ENCODE results near the gene PRSS2. TPM values are rescaled to one million over a fixed set of nuclear protein-coding genes. Genes with fewer than 3 reads are reported as not detected.
A peak's percentile ranks its signal among the peaks of the same experiment; 100 is the strongest.

PRSS2 gene
- total and polyA plus RNA-seq, 7 experiments from 2014 or later: not detected

- Mint-ChIP-seq H3K9me3 (peaks cover 0 to 7% (median 0%) of the 10 kb centered on the region in 11 donors), H3K36me3 (peaks cover under 1 to 29% (median 10%) of the 10 kb centered on the region in 5 donors), H3K27me3 (peaks cover 0 to 3% (median 0%) of the 10 kb centered on the region in 5 donors), H3K4me3 (peak overlapping the region; percentile 83 to 100 (median 91)), H3K27ac (peak overlapping the region; percentile 99 to 100 (median 100)), H3K4me1 (peaks cover 72 to 100% (median 97%) of the 10 kb centered on the region in 7 donors)
- H3K27ac ChIP-seq (ENCODE audit: low read depth, low read length): peak overlapping the region; percentile 98
- no peaks in the 10 kb centered on the region for H3K27me3 ChIP-seq (ENCODE audit: control insufficient read depth in 2 of 2, insufficient read depth in 2 of 2, low read length in 2 of 2)
- H3K4me1 ChIP-seq (ENCODE audit: control insufficient read depth in 2 of 2, insufficient read depth in 2 of 2, low read length in 2 of 2): peaks cover 75 to 96% of the 10 kb centered on the region in 2 donors
- H3K36me3 ChIP-seq (ENCODE audit: control insufficient read depth in 2 of 3, insufficient read depth in 3 of 3, low read length in 3 of 3): peaks cover 0 to 5% (median 3%) of the 10 kb centered on the region in 3 experiments
- ATAC-seq (peak; percentile 57), DNase-seq (no peak)
- ChIA-PET POLR2A (interaction anchor here (0.6 to 33.1 kb wide), 73 partner anchors 1 to 596 kb away, joined by 3 to 5102 read pairs (median 6); partner anchors contain the start of genes CASP2, EPHB6 and GSTK1), CTCF (interaction anchor here (0.6 to 9.0 kb wide), 12 partner anchors 10 to 500 kb away, joined by 3 to 314 read pairs (median 4); no protein-coding TSS in a partner anchor)
- peak overlapping the region; percentile 38 for H3K4me3 ChIP-seq (ENCODE audit: low read length)
- intact Hi-C loops (cut with micrococcal nuclease): loop anchor here (1.0 to 10.0 kb wide), 9 partner anchors 10 to 1254 kb away; partner anchors contain the start of genes ZYX (in 2 of the 2), AGK (in 1 of the 2), CASP2 (in 1 of the 2) and EPHA1 (in 1 of the 2)
- no peaks in the 10 kb centered on the region for H3K9me3 ChIP-seq (ENCODE audit: control insufficient read depth in 2 of 3, low read length in 3 of 3)
Observed at GRCh38 chr7:142808461-142808801, 37.7 kb downstream of the PRSS2 start.

GRCh38 chr7:142808802-142809583, 38.2 kb downstream of the PRSS2 start:
- Mint-ChIP-seq H3K27me3 (peaks cover 0 to 3% (median 0%) of the 10 kb centered on the region in 5 donors), H3K4me1 (peaks cover 69 to 100% (median 97%) of the 10 kb centered on the region in 7 donors), H3K4me3 (peak overlapping the region; percentile 83 to 100 (median 91)), H3K27ac (peak overlapping the region; percentile 99 to 100 (median 100)), H3K9me3 (peaks cover 0 to 7% (median 0%) of the 10 kb centered on the region in 11 donors), H3K36me3 (peaks cover 0 to 23% (median 6%) of the 10 kb centered on the region in 5 donors)
- ATAC-seq (peak; percentile 88), DNase-seq (peak; percentile 65 to 99 (median 99))
- intact Hi-C loops (cut with micrococcal nuclease): loop anchor here (1.0 to 10.0 kb wide), 16 partner anchors 11 to 1254 kb away; partner anchors contain the start of genes ZYX (in 2 of the 2), AGK (in 1 of the 2), CASP2 (in 1 of the 2) and EPHA1 (in 1 of the 2)
- Histone ChIP-seq H3K4me1 (ENCODE audit: control insufficient read depth in 2 of 2, insufficient read depth in 2 of 2, low read length in 2 of 2) (peaks cover 70 to 96% of the 10 kb centered on the region in 2 donors), H3K4me3 (ENCODE audit: low read length) (peak overlapping the region; percentile 53), H3K9me3 (ENCODE audit: control insufficient read depth in 2 of 3, low read length in 3 of 3) (no peaks in the 10 kb centered on the region), H3K27me3 (ENCODE audit: control insufficient read depth in 2 of 2, insufficient read depth in 2 of 2, low read length in 2 of 2) (no peaks in the 10 kb centered on the region), H3K27ac (ENCODE audit: low read depth, low read length) (peak overlapping the region; percentile 98), H3K36me3 (ENCODE audit: control insufficient read depth in 2 of 3, insufficient read depth in 3 of 3, low read length in 3 of 3) (no peaks in the 10 kb centered on the region)
- ChIA-PET CTCF (interaction anchor here (0.6 to 9.0 kb wide), 16 partner anchors 9 to 495 kb away, joined by 3 to 314 read pairs (median 4); no protein-coding TSS in a partner anchor), POLR2A (interaction anchor here (0.6 to 33.1 kb wide), 85 partner anchors 2 to 509 kb away, joined by 3 to 5102 read pairs (median 6); partner anchors contain the start of genes CASP2, EPHB6 and GSTK1)

- Histone ChIP-seq H3K27ac (ENCODE audit: low read depth, low read length) (peak overlapping the region; percentile 98), H3K4me3 (ENCODE audit: low read length) (peak overlapping the region; percentile 53), H3K4me1 (ENCODE audit: control insufficient read depth in 2 of 2, insufficient read depth in 2 of 2, low read length in 2 of 2) (peaks cover 63 to 95% of the 10 kb centered on the region in 2 donors), H3K36me3 (ENCODE audit: control insufficient read depth in 2 of 3, insufficient read depth in 3 of 3, low read length in 3 of 3) (no peaks in the 10 kb centered on the region), H3K27me3 (ENCODE audit: control insufficient read depth in 2 of 2, insufficient read depth in 2 of 2, low read length in 2 of 2) (no peaks in the 10 kb centered on the region), H3K9me3 (ENCODE audit: control insufficient read depth in 2 of 3, low read length in 3 of 3) (no peaks in the 10 kb centered on the region)
- Mint-ChIP-seq H3K36me3 (peaks cover 0 to 16% (median 0%) of the 10 kb centered on the region in 5 donors), H3K27ac (peak overlapping the region; percentile 99 to 100 (median 100)), H3K4me1 (peaks cover 67 to 100% (median 96%) of the 10 kb centered on the region in 7 donors), H3K27me3 (peaks cover 0 to 3% (median 0%) of the 10 kb centered on the region in 5 donors), H3K4me3 (peak overlapping the region; percentile 83 to 100 (median 91)), H3K9me3 (peaks cover 0 to 7% (median 0%) of the 10 kb centered on the region in 11 donors)
- ChIA-PET CTCF (interaction anchor here (0.7 to 9.0 kb wide), 13 partner anchors 16 to 506 kb away, joined by 3 to 314 read pairs (median 11); no protein-coding TSS in a partner anchor), POLR2A (interaction anchor here (0.5 to 33.1 kb wide), 49 partner anchors 2 to 510 kb away, joined by 3 to 5102 read pairs (median 9); partner anchors contain the start of genes EPHB6 and GSTK1)
- ATAC-seq (no peak), DNase-seq (no peak)
- intact Hi-C loops (cut with micrococcal nuclease): loop anchor here (1.0 to 10.0 kb wide), 18 partner anchors 19 to 1255 kb away; partner anchors contain the start of genes ZYX (in 2 of the 2), AGK (in 1 of the 2), CASP2 (in 1 of the 2) and EPHA1 (in 1 of the 2)
Observed at GRCh38 chr7:142809671-142810070, 38.9 kb downstream of the PRSS2 start.

GRCh38 chr7:142811154-142811737, 40.5 kb downstream of the PRSS2 start:
- intact Hi-C loops (cut with micrococcal nuclease): loop anchor here (1.0 to 5.0 kb wide), 18 partner anchors 24 to 508 kb away; no protein-coding TSS in a partner anchor
- ATAC-seq: peak; percentile 19
- DNase-seq: peak in 7 of 9 donors; percentile 73 to 86 (median 79)
- H3K4me3 ChIP-seq (ENCODE audit: low read length): no peak overlapping the region
- peaks cover 47 to 89% of the 10 kb centered on the region in 2 donors for H3K4me1 ChIP-seq (ENCODE audit: control insufficient read depth in 2 of 2, insufficient read depth in 2 of 2, low read length in 2 of 2)
- ChIA-PET CTCF (interaction anchor here (0.6 to 9.0 kb wide), 44 partner anchors 9 to 508 kb away, joined by 3 to 314 read pairs (median 5); partner anchors contain the start of gene EPHB6), POLR2A (interaction anchor here (0.5 to 33.1 kb wide), 54 partner anchors 4 to 513 kb away, joined by 3 to 5102 read pairs (median 5); partner anchors contain the start of gene EPHB6)
- Mint-ChIP-seq H3K9me3 (peaks cover 0 to 7% (median 0%) of the 10 kb centered on the region in 11 donors), H3K4me1 (peaks cover 57 to 100% (median 91%) of the 10 kb centered on the region in 7 donors), H3K4me3 (peak overlapping the region; percentile 58 to 100 (median 76)), H3K36me3 (peaks cover 0 to 10% (median 3%) of the 10 kb centered on the region in 5 donors), H3K27ac (peak overlapping the region; percentile 92 to 100 (median 100)), H3K27me3 (peaks cover 0 to 6% (median 0%) of the 10 kb centered on the region in 5 donors)
- no peaks in the 10 kb centered on the region for H3K36me3 ChIP-seq (ENCODE audit: control insufficient read depth in 2 of 3, insufficient read depth in 3 of 3, low read length in 3 of 3)
- no peaks in the 10 kb centered on the region for H3K27me3 ChIP-seq (ENCODE audit: control insufficient read depth in 2 of 2, insufficient read depth in 2 of 2, low read length in 2 of 2)
- no peaks in the 10 kb centered on the region for H3K9me3 ChIP-seq (ENCODE audit: control insufficient read depth in 2 of 3, low read length in 3 of 3)
- peak overlapping the region; percentile 98 for H3K27ac ChIP-seq (ENCODE audit: low read depth, low read length)

GRCh38 chr7:142812437-142813215, 41.9 kb downstream of the PRSS2 start:
- peak in 3 of 9 donors; percentile 26 to 31 (median 29) for DNase-seq
- CTCF ChIA-PET: interaction anchor here (0.8 to 9.0 kb wide), 30 partner anchors 11 to 510 kb away, joined by 3 to 314 read pairs (median 4); partner anchors contain the start of gene EPHB6

More at GRCh38 chr7:142812437-142813215, 41.9 kb downstream of the PRSS2 start:
- Histone ChIP-seq H3K27me3 (ENCODE audit: control insufficient read depth in 2 of 2, insufficient read depth in 2 of 2, low read length in 2 of 2) (no peaks in the 10 kb centered on the region), H3K36me3 (ENCODE audit: control insufficient read depth in 2 of 3, insufficient read depth in 3 of 3, low read length in 3 of 3) (no peaks in the 10 kb centered on the region), H3K9me3 (ENCODE audit: control insufficient read depth in 2 of 3, low read length in 3 of 3) (no peaks in the 10 kb centered on the region), H3K27ac (ENCODE audit: low read depth, low read length) (peak overlapping the region; percentile 98), H3K4me1 (ENCODE audit: control insufficient read depth in 2 of 2, insufficient read depth in 2 of 2, low read length in 2 of 2) (peaks cover 33 to 75% of the 10 kb centered on the region in 2 donors), H3K4me3 (ENCODE audit: low read length) (no peak overlapping the region)
- H3K9me3 Mint-ChIP-seq: peaks cover 0 to 7% (median 0%) of the 10 kb centered on the region in 11 donors
- intact Hi-C loops (cut with micrococcal nuclease): loop anchor here (2.0 to 5.0 kb wide), 2 partner anchors 190 kb away; no protein-coding TSS in a partner anchor
- H3K27me3 Mint-ChIP-seq: peaks cover 0 to 6% (median 0%) of the 10 kb centered on the region in 5 donors
- H3K27ac Mint-ChIP-seq: peak overlapping the region; percentile 92 to 100 (median 100)
- POLR2A ChIA-PET: interaction anchor here (0.9 to 33.1 kb wide), 33 partner anchors 5 to 514 kb away, joined by 3 to 5102 read pairs (median 8); partner anchors contain the start of gene EPHB6
- peaks cover 50 to 98% (median 83%) of the 10 kb centered on the region in 7 donors for H3K4me1 Mint-ChIP-seq
- peak overlapping the region; percentile 60 to 99 (median 76) for H3K4me3 Mint-ChIP-seq
- peaks cover 0 to 11% (median 2%) of the 10 kb centered on the region in 5 donors for H3K36me3 Mint-ChIP-seq
- ATAC-seq: no peak
